MG63 (cell line): ENCODE data around the gene NEK6. TPM values are rescaled to one million over a fixed set of nuclear protein-coding genes. Genes with fewer than 3 reads are reported as not detected.

Experiments
- DNase-seq: peaks from one replicate; pipeline ENCODE4 v3.0.0-alpha.2; 2020
- H3K27me3 ChIP-seq: fragments of 250-450 bp; sonication (Bioruptor Pico); 2 replicates; pipeline ENCODE4 v1.5.1; 2020; ENCODE audit warnings: mild to moderate bottlenecking, moderate library complexity
- H3K36me3 ChIP-seq: fragments of 250-450 bp; sonication (Bioruptor Pico); 2 replicates; pipeline ENCODE4 v1.5.1; 2020; ENCODE audit warnings: mild to moderate bottlenecking, moderate library complexity
- H3K4me3 ChIP-seq: fragments of 250-450 bp; sonication (Bioruptor Pico); 2 replicates; pipeline ENCODE4 v1.5.1; 2020; ENCODE audit warnings: mild to moderate bottlenecking, moderate library complexity
- H3K9me3 ChIP-seq: fragments of 250-450 bp; sonication (Bioruptor Pico); 2 replicates; pipeline ENCODE4 v1.5.1; 2020; ENCODE audit warnings: mild to moderate bottlenecking, moderate library complexity
- total RNA-seq: library from RNA; depleted of rRNA; stranded (reverse); fragments of >200 nt; shearing (Covaris generic); gene quantifications from 2 replicates; pipeline ENCODE4 v1.2.3, GENCODE V29; 2014; ENCODE audit warnings: low replicate concordance

The NEK6 gene
- total RNA-seq, 1 experiment from 2014 or later, result 25.0 TPM

GRCh38 chr9:124254261-124254682, 3.5 kb upstream of the NEK6 start:
- H3K9me3 ChIP-seq, result no peaks in the 10 kb centered on the region
- no peak for DNase-seq
- no peaks in the 10 kb centered on the region for H3K27me3 ChIP-seq
- H3K4me3 ChIP-seq, result no peak overlapping the region
- H3K36me3 ChIP-seq, result peaks cover 3% of the 10 kb centered on the region

GRCh38 chr9:124255222-124255621, 2.5 kb upstream of the NEK6 start:
- Histone ChIP-seq H3K27me3 (no peaks in the 10 kb centered on the region), H3K4me3 (no peak overlapping the region), H3K36me3 (peaks cover 6% of the 10 kb centered on the region), H3K9me3 (no peaks in the 10 kb centered on the region)
- no peak for DNase-seq

GRCh38 chr9:124256517-124257069, 1.2 kb upstream of the NEK6 start:
- Histone ChIP-seq H3K27me3 (no peaks in the 10 kb centered on the region), H3K9me3 (no peaks in the 10 kb centered on the region), H3K36me3 (peaks cover 13% of the 10 kb centered on the region), H3K4me3 (no peak overlapping the region)
- peak; percentile 86 for DNase-seq

GRCh38 chr9:124257070-124257843, 492 bp upstream of the NEK6 start:
- Histone ChIP-seq H3K9me3 (no peaks in the 10 kb centered on the region), H3K4me3 (peak overlapping the region; percentile 42), H3K36me3 (peaks cover 18% of the 10 kb centered on the region), H3K27me3 (no peaks in the 10 kb centered on the region)
- peak; percentile 32 for DNase-seq

- peak; percentile 54 for DNase-seq
- H3K27me3 ChIP-seq, result no peaks in the 10 kb centered on the region
- peak overlapping the region; percentile 83 for H3K4me3 ChIP-seq
- no peaks in the 10 kb centered on the region for H3K9me3 ChIP-seq
- peaks cover 32% of the 10 kb centered on the region for H3K36me3 ChIP-seq
Observed at GRCh38 chr9:124258607-124259157, 933 bp downstream of the NEK6 start.

GRCh38 chr9:124259158-124259808, 1.5 kb downstream of the NEK6 start:
- Histone ChIP-seq H3K4me3 (peak overlapping the region; percentile 83), H3K27me3 (no peaks in the 10 kb centered on the region), H3K9me3 (no peaks in the 10 kb centered on the region), H3K36me3 (peaks cover 38% of the 10 kb centered on the region)
- peak; percentile 90 for DNase-seq

- Histone ChIP-seq H3K36me3 (peaks cover 40% of the 10 kb centered on the region), H3K4me3 (peak overlapping the region; percentile 28), H3K9me3 (no peaks in the 10 kb centered on the region), H3K27me3 (no peaks in the 10 kb centered on the region)
- DNase-seq, result peak; percentile 75
Observed at GRCh38 chr9:124260769-124261603, 3.2 kb downstream of the NEK6 start.

- peak overlapping the region; percentile 28 for H3K4me3 ChIP-seq
- no peak for DNase-seq
Observed at GRCh38 chr9:124261736-124262648, 4.2 kb downstream of the NEK6 start.

GRCh38 chr9:124262649-124262972, 4.9 kb downstream of the NEK6 start:
- no peak for DNase-seq
- H3K4me3 ChIP-seq, result no peak overlapping the region

More at GRCh38 chr9:124261736-124262648, 4.2 kb downstream of the NEK6 start:
- Histone ChIP-seq H3K9me3 (no peaks in the 10 kb centered on the region), H3K27me3 (no peaks in the 10 kb centered on the region), H3K36me3 (peaks cover 45% of the 10 kb centered on the region)

GRCh38 chr9:124263213-124263612, 5.5 kb downstream of the NEK6 start:
- Histone ChIP-seq H3K27me3 (no peaks in the 10 kb centered on the region), H3K9me3 (no peaks in the 10 kb centered on the region), H3K4me3 (no peak overlapping the region), H3K36me3 (peaks cover 54% of the 10 kb centered on the region)
- DNase-seq, result no peak

More at GRCh38 chr9:124262649-124262972, 4.9 kb downstream of the NEK6 start:
- Histone ChIP-seq H3K9me3 (no peaks in the 10 kb centered on the region), H3K36me3 (peaks cover 48% of the 10 kb centered on the region), H3K27me3 (no peaks in the 10 kb centered on the region)

GRCh38 chr9:124263800-124264426, 6.2 kb downstream of the NEK6 start:
- Histone ChIP-seq H3K9me3 (no peaks in the 10 kb centered on the region), H3K4me3 (no peak overlapping the region), H3K27me3 (no peaks in the 10 kb centered on the region), H3K36me3 (peaks cover 60% of the 10 kb centered on the region)
- DNase-seq, result no peak

GRCh38 chr9:124264823-124265233, 7.1 kb downstream of the NEK6 start:
- Histone ChIP-seq H3K4me3 (no peak overlapping the region), H3K9me3 (no peaks in the 10 kb centered on the region), H3K27me3 (no peaks in the 10 kb centered on the region), H3K36me3 (peaks cover 62% of the 10 kb centered on the region)
- no peak for DNase-seq

GRCh38 chr9:124265551-124265950, 7.8 kb downstream of the NEK6 start:
- no peak for DNase-seq
- H3K27me3 ChIP-seq, result no peaks in the 10 kb centered on the region
- no peak overlapping the region for H3K4me3 ChIP-seq
- no peaks in the 10 kb centered on the region for H3K9me3 ChIP-seq
- H3K36me3 ChIP-seq, result peaks cover 65% of the 10 kb centered on the region

GRCh38 chr9:124266139-124266825, 8.5 kb downstream of the NEK6 start:
- Histone ChIP-seq H3K36me3 (peaks cover 70% of the 10 kb centered on the region), H3K4me3 (no peak overlapping the region), H3K27me3 (no peaks in the 10 kb centered on the region), H3K9me3 (no peaks in the 10 kb centered on the region)
- DNase-seq, result peak; percentile 26

GRCh38 chr9:124266826-124267201, 9.1 kb downstream of the NEK6 start:
- Histone ChIP-seq H3K27me3 (no peaks in the 10 kb centered on the region), H3K36me3 (peaks cover 72% of the 10 kb centered on the region), H3K9me3 (no peaks in the 10 kb centered on the region), H3K4me3 (no peak overlapping the region)
- DNase-seq, result no peak
